Measurements from ENCODE around the gene WDPCP. TPM values are rescaled to one million over a fixed set of nuclear protein-coding genes. Genes with fewer than 3 reads are reported as not detected.
A peak's percentile ranks its signal among the peaks of the same experiment; 100 is the strongest.

Gene WDPCP
- total RNA-seq, 1 donor from 2014 or later, result 12.3 TPM

DNA sequence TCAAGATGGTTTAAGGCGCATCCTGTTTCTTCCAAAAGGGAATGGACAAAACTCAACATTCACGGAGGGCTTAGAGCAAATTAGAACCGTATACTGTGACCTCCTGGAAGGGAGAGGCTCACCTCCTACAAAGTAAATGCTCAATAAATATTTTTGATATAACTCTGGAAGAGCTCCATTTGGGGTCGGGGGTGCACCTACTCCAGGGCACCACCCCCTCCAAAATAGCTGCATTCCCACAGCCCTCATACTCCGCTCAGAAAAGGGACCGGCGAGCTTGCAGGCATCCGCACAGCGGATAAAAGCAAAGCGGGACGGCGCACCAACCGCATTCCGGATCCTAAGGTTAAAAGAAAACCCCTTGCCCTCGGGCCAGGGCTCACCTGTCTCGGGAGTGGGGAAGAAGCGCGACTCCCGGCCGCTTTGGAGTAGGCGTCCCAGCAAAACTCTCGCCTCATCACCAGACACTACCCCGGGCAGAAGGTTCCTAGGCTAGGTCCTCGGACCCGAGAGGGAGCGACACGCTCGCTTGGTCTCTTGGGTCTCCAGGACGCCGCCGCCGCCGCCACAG is 378 bp downstream of the WDPCP start:
- DNase-seq, result no peak
- Histone ChIP-seq H3K4me3 (peak overlapping the region; percentile 94), H3K9me3 (no peaks in the 10 kb centered on the region), H3K27ac (peak overlapping the region; percentile 82), H3K36me3 (peaks cover under 1% of the 10 kb centered on the region), H3K27me3 (ENCODE audit: low read depth) (no peaks in the 10 kb centered on the region), H3K4me1 (peaks cover 40% of the 10 kb centered on the region)
- intact Hi-C loops (cut with DNase I), result no loop called here
- TF ChIP-seq CTCF (IDR thresholded peaks at IDR 0.05), result no peak
- no peak for ATAC-seq

- no peak overlapping the region for H3K4me3 ChIP-seq
- intact Hi-C loops (cut with DNase I), result no loop called here
- no peak for DNase-seq
Observed at GRCh38 chr2:63582873-63583272, 5.4 kb downstream of the WDPCP start.

DNA sequence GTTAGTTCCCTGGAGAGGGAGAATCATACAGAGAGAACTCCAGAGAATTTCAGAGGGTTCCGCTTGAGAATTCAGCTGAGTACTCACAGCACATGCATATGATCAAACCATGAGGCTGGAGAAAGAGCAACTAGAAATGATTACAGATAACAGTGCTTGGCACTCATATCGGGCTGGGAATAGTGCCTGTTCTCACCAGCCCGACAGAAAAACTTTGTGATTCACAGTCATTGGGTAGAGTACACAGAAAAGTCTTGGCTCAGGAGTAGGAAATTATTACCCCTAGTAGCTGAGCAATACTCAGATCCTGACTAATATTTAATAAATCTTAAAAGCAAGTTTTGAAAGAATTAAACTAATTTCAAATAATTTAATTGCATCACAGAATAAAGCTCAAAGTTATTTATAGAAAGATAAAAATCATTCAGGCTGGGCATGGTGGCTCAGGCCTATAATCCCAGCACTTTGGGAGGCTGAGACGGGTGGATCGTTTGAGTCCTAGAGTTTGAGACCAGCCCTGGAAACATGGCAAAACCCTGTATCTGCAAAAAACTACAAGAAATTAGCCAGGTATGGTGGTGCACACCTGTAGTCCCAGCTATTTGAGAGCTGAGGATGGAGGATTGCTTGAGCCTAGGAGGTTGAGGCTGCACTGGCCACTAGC is 6.8 kb downstream of the WDPCP start:
- H3K4me1 ChIP-seq, result no peaks in the 10 kb centered on the region
- intact Hi-C loops (cut with DNase I), result no loop called here
- H3K36me3 ChIP-seq, result no peaks in the 10 kb centered on the region
- TF ChIP-seq CTCF (IDR thresholded peaks at IDR 0.05), result no peak
- H3K4me3 ChIP-seq, result no peak overlapping the region
- H3K27me3 ChIP-seq (ENCODE audit: low read depth), result no peaks in the 10 kb centered on the region
- H3K27ac ChIP-seq, result no peak overlapping the region
- H3K9me3 ChIP-seq, result no peaks in the 10 kb centered on the region
- ATAC-seq (peak in 1 of 2 donors; percentile 11), DNase-seq (no peak)

More at GRCh38 chr2:63582873-63583272, 5.4 kb downstream of the WDPCP start:
- Histone ChIP-seq H3K9me3 (no peaks in the 10 kb centered on the region), H3K27me3 (ENCODE audit: low read depth) (no peaks in the 10 kb centered on the region), H3K36me3 (no peaks in the 10 kb centered on the region), H3K27ac (no peak overlapping the region), H3K4me1 (peaks cover 10% of the 10 kb centered on the region)
- no peak for TF ChIP-seq CTCF (IDR thresholded peaks at IDR 0.05)
- no peak for ATAC-seq

- DNase-seq (no peak), ATAC-seq (no peak)
- Histone ChIP-seq H3K4me1 (no peaks in the 10 kb centered on the region), H3K27ac (no peak overlapping the region), H3K9me3 (no peaks in the 10 kb centered on the region), H3K4me3 (no peak overlapping the region), H3K27me3 (ENCODE audit: low read depth) (no peaks in the 10 kb centered on the region), H3K36me3 (no peaks in the 10 kb centered on the region)
- intact Hi-C loops (cut with DNase I), result no loop called here
- TF ChIP-seq CTCF (IDR thresholded peaks at IDR 0.05), result no peak
Observed at GRCh38 chr2:63580651-63581297, 7.5 kb downstream of the WDPCP start.

DNA sequence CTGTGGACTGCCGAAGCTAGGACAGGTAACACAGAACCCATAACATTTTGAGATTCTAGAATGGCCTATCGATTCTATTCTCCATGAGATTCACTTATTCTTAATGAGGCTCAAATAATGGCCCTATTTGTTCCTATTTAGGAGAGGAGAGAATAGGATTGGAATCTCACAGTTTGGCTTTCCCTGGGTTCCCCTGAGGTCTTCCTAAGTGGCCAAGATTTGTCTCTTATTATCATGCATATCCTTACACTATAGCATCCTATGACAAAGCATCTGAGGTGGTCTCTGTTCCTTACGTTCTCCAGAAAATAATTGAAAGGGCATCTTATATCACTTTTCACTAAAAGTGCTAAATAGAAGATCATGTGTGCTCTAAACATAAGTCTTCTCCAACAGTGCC is 9.5 kb downstream of the WDPCP start:
- Histone ChIP-seq H3K36me3 (no peaks in the 10 kb centered on the region), H3K4me1 (no peaks in the 10 kb centered on the region), H3K9me3 (peaks cover 2% of the 10 kb centered on the region), H3K27ac (no peak overlapping the region), H3K4me3 (no peak overlapping the region), H3K27me3 (ENCODE audit: low read depth) (no peaks in the 10 kb centered on the region)
- no peak for ATAC-seq
- intact Hi-C loops (cut with DNase I), result no loop called here
- TF ChIP-seq CTCF (IDR thresholded peaks at IDR 0.05), result no peak
- no peak for DNase-seq
